GM18508 (cell line): ENCODE measurements around the gene KLF16.

ENCODE experiments used
- ATAC-seq: cut with Tn5 transposase; IDR thresholded peaks from one replicate; pipeline ENCODE4 v1.9.1; 2021; ENCODE audit warnings: moderate number of reproducible peaks; ENCODE audit not compliant: insufficient read depth, unreplicated experiment

KLF16 gene

DNA sequence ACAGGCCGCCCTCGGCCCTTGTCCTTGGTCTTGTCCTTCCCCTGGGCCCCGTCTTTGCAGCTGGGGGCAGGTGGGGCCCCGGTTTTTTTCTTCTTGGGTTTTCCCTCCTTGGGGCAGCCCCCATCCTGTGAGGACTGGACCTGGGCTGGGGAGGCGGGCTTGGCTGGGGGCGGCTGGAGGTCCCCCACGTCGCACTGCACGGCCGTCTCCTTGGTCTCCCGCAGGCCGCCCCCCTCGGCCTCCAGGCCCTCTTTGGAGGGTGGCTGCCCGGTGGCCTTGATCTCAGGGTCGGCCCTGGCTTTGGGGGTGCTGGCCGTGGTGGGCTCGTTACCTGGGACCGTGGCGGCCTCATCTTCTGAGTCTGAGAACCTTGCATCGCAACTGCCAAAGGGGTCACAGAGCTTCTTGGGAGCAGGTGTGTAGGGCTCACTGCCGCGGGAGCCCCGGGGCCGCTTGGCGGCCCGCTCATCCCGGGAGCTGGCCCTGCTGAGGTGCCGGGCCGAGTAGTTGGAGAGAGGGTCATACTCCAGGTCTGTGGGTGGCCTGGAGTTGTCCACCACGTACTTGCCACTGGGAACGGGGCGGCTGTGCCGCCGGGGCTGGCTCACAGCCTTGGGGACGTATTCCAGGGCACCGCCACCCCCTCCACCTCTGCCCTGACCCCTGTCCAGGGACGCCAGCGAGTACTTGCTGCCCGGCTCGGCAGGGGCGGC, 35.7 kb downstream of the KLF16 start:
- no peak for ATAC-seq

DNA sequence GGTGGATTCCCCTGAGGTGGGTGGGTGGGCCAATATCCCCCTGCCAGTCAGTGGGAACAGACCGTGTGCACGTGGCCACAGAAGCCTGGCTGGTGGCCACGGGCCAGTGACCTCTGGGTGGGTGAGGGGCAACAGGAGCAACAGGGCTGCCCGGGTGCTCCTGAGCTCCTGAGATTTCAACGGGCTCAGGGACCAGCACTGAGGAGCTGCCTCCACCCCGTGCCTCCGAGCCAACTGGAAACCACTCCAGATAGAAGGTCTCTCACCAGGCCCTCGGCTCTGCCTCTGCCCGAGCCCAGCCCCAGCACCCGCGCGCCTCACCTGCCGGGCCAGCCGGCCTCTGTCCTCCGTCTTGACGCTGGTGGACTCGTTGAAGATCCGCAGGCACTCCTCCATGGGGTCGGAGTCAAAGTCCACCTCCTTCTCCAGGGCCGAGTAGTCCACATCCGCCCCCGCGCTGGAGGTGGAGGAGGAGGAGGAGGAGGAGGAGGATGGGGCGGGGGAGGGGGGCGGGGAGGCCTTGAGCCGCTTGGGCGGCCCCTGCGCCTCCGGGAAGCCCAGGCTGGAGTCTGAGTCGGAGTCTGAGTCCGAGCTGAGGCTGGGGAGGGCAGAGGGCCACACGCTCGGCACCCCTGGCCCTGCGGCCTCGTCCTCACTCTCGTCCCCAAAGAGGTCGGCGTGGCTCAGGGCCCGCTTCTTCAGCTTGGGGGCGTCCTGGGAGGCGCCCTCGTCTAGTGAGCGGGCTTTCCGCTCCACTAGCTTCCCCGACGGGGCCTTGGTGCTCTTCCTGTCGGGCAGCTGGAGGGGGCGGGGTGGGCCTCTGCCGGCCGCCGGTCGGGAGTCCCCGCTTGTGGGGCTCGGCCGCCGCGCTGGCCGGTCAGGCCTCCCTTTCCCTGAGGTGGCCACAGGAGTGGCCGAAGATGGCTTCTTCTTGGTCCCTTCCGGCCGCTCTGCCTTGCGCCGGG, 36.5 kb downstream of the KLF16 start:
- ATAC-seq: no peak

DNA sequence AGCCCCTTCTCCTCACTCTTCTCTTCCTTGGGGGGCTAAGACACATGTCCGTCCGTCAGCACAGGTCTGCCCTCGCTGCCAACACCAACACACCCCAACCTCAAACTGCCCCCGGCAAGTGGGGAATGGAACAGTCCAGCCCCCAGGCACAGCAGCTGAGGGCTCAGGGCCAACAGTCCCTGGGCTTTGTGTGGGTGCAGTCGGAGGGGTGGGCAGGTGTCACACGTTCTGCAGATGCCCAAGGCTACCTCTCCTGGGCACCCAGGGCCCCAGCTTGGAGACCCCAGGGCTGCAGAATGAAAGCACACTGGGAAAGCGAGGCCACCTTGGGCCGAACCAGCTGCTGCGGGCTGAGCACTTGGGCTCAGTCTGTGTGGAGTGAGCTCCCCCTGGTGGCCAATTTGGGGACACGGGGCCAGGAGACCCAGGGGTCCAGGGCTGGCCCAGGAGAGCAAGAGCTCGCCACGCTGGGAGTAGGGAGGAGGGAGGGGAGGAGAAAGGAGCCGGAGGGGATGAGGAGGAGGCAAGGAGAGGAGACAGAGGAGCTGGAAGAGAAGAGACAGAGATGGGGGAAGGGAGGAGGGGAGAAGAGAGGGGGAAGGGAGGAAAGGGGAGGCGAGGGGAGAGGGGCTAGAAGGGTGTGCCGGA, 37.3 kb downstream of the KLF16 start:
- ATAC-seq: no peak

DNA sequence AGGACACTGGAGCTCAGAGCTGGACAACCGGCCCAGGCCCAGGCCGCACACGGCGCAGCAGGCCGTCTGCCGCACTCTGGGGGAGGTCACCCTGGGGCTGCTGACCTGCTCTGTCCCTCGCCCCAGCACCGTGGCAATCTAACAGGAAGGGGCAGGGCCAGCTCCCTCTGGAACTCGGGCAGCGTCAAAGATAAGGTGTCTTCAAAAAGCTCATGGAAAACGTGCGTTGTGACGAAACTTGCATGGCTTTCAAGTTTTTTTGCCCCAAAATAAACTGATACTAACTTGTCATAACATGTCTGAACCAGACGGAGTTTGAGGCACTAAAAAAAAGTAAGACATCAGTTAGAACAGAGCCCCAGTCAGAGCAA, 39.1 kb downstream of the KLF16 start:
- ATAC-seq: no peak

DNA sequence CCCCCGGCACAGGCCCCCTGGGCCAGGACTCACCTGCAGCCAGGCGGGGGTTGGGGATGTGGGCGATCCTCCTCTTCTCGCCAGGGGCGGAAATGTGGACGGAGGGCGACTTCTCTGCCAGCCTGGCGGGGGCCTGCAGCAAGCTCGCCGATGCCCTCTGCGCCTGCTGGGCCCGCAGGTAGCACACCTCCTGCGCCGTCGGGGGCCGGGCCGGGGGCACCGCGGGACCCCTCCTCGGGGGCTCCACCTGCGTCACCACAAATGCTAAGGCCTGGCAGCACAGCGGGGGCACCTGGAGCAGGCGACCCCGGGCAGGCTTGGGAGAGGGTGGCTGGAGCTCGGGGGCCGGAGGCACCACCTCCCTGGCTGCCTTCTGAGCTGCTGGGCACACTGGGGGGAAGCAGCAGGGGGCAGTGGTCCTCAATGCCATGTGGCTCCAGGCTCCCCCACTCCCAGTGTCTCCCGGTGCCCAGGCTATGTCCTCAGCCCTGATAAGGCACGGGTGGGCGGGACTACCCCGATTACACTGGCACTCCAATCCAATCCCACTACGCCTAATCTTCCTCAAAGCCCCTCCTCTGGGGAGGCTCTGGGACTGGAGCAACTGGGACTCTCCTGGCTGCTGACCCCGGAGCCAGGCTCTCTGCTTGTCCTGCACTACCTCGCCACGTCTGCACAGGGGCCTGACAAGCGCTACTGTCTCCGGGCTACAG, 39.7 kb downstream of the KLF16 start:
- no peak for ATAC-seq

DNA sequence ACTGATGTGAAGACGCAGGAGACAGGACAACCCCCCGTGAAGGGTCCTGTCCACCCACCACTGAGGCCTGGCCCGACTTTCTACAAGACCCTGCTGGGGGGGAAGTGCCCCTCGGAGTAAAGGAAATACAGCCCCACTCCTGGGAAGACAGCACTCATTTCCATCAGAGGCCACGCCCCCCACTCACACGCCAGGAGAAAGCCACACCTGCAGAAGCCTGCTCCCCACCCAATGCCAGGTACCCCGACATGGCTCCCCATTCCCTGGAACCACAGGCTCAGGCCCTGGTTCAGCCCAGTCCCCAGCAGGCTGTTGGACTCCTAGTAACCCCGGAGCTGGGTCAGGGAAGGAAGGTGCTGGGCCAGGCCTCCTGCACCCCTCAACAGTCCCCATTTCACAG, 40.4 kb downstream of the KLF16 start:
- no peak for ATAC-seq

DNA sequence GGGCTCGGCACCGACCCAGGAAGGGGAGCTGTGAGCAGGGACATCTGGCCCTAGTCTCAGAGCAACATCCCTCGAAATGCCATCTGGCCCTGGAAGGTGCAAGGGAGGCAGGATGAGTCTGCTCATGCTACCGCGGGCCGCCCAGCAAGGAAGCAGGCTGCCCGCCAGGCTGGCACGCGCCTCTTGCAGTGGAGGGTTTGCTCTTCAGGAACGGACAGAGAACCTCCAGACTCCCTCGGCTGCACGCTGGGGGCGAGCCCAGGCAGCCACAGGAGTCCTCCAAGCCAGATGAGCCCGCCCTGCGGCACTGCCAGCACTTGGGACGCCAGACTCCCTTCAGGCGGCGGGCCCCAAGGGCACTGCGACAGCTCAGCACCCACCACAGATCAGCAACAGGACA, 41.2 kb downstream of the KLF16 start:
- ATAC-seq: no peak

DNA sequence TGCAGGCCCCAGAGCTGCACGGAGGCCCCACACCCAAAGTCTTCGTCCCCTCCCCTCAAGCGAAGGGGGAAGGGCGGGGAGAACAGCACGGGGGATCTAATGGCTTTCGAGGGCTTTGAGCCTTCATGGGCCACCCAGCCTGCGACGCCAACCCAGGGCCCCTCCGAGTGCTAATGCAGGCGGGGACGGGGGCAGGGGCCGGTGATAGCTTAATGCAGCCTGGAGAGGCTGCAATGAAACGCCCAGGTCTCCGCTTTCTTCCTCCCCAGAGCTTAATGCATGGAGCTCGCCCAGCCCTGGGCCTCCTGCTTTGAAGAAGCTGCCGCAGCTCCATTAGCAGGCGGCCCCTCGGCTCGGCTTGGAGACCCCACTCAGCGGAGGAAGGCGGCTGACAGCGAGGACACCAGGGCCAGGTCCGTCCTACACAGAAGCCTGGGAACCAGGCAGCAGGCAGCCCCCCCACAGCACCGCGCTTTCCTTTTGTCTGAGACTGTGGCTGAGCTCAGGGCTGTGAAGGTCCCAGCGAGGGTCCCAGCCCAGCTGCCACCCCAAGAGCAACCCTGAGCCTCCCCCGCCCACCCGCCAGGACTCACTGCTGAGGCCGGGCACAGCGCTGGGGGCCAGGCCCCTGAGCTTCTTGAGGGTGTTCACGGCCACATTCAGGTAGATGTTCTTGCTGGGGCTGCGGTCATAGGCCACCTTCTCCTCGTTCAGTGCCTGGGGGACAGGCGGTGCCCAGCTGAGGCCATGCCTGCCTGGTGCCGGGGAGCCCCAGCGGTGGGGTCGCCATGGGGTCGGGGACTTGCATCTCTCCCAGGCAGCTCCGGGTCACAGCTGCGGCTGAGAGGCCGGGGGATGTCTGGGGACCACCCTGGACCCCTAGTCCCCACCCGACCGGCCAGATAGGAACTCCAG, 43.8 kb downstream of the KLF16 start:
- no peak for ATAC-seq

DNA sequence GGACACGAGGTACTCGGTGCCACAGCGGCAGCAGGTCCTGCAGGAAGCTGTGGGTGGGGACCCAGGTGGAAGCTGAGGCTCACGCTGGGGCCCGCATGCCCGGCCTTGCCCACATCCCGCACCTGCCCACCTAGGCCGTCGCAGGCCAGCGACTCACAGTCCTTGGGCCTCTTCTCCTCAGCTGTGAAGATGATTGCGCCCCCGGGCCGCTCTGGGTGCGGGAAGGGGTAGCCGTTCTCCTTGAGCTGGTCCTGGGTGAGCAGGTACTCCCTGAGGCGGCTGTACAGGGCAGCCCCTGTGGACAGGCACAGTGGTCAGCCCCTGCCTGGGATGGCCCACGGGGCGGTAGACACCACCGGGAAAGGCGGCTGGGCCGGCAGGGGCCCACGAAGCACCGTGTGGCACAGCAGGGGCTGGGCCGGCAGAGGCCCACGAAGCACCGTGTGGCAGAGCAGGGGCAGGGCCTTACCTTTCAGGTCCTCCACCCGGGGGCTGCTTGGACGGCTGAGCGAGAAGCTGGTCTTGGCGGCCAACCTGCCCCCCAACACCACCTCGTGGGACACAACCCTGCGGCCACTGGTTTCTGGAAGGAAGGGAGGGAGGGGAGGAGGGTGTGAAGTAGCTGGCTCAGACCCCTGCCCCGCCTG, 44.7 kb downstream of the KLF16 start:
- ATAC-seq: no peak

DNA sequence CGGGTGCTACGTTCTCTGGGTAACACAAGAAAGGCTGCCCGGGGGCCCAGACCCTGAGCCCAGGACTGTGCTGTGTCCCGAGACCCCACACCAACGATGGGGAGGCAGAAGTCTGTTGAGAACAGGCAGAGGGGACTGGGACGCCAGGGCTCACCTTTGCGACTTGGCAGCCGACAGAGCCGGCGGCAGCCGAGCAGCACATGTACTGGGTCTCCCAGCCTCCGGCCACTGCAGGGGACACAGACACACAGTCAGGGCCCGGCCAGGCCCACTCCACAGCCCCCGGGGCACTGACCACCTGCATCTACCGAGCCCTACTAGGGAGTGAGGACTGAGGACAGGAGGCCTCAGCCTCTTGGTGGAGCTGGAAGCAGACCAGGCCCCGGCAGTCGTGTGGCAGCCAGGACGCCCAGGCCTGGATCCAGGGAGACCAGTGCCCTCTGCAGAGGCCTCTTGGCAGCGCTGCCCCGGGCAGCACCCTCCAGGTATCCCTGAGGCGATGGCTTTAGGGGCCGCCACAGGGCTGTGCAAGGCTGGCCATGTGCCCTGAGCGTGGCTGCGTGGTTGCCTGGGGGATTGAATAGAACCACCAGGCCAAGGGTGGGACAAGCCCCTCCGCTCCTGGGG, 45.7 kb downstream of the KLF16 start:
- no peak for ATAC-seq

DNA sequence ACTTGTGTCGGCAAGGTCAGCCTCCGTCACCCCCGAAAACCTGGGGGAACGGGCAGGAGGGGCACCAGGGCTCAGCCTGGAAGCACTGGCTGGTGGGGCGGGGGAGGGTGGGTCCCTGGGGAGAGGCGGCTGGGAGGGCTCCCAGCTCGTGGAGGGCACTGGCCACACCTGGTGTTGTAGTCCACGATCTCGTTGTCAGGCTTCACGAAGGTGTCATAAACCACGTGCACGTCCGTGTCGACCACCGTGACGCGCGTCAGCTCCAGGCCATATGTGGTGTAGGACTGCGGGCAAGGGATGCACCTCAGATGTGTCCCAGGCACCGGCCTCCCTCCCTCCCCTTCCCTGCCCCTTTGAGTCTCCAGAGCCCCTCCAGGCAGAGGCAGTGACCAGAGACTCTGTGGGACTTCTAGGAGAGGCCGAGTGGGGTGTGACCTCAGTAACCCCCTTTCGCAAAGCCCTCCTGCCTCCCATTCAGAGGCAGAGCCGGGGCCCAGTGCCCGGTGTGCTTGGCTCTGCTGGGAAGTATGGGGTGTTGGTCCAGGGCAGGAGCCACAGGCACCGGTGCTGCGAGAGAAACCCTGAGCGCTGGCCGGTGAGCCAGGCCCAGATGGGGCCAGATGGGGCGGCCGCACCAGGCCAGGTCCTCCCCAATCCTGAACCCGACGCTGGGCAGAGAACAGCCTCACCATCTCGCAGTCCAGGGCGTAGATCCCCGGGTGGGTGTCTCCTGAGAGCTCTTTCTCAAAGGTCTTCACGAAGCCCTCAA, 46.7 kb downstream of the KLF16 start:
- no peak for ATAC-seq

DNA sequence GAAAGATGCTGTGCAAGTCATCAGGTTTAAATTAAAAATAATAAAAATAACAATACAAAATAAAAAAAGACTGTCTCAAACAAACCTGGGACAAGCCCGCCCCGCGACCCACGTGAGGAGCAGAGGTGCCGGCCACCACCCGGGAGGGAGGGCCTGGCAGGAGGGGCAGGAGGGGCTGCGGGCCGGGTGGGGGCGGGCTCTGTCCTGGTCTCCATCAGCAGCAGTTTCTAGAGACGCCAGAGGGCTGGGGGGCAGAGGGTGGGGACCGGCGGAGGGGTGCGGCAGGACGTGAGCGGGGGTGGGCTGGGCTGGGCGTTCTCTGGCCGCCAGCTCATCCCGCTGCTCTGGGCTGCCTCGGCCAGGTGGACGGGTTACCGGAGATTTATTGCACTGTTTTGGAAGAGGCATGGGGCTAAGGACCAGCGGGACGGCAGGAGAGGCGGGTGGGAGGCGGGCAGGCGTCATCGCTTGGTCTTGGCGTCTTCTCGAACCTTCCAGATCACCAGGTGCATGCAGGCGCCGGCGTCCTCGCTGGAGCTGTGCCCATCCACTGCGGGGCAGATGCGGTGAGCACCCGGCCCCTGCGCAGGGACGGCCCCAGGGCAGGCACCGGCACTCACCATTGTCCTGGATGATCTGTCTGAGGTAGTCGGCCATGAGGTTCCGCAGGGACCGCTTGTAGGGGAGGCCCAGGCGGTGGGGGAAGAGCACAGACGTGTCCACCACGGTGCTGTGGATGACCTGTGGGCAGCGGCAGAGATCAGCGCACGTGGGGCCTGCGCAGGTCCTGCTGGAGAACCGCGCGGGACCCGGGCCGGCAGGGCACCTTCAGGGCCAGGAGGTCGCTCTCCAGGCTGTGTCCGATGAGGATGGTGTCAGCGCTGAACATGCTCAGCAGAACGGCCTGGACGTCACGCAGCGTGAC, 47.5 kb downstream of the KLF16 start:
- no peak for ATAC-seq

DNA sequence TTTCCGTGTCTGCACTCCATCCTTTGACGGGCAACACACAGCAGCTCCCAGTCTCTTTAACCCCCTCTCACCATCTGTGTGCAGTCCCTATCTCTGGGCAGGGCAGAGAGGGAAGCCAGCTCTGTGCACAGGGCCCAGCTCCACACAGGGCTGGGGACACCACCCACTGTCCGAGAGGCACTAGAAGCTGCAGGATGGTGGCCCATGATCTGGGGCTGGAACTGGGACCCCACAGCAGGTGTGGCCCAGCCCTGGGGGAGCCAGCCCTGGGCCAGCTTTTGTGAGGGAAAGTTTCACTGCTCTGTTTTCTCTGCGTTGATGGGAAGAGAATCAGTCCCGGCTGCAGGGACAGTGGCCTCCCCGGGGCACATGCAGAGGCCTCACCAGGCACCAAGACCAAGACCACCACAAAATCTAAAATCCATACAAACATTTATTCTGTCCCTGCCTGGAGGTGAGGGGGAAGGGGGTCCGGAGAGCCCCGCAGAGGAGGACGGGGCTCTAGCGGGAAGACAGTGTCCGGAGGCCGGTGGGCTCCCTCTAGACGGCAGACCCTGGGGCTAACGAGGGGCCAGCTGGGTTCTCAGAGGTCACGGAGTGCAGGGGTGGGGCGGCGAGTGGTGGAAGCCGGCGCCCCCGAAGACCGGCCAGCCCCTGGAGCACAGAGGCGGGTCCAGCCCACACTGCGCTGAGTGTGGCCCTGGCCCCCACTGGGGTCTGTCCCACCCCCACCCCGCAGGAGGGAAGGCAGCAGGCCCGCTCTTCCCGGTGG, 48.4 kb downstream of the KLF16 start:
- ATAC-seq: no peak

DNA sequence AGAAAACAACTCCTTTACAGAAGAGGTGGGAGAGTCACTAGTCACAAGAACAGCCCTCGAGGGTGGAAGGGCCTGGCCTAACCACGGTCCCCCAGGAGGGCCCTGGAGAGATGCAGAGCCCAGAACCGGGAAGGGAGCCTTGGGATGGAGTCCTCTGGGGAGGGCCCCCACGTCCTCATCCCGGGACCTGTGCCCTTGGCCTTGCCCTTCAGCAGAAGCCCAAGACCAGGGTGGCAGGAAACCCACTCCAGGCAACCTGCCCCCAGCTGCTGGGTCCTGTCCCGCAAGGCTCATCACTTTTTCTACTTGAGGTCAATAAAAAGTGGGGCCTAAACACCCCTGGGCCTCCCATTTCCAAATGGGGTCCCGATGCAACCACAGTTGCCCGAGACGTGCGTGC, 49.0 kb downstream of the KLF16 start:
- ATAC-seq: no peak

DNA sequence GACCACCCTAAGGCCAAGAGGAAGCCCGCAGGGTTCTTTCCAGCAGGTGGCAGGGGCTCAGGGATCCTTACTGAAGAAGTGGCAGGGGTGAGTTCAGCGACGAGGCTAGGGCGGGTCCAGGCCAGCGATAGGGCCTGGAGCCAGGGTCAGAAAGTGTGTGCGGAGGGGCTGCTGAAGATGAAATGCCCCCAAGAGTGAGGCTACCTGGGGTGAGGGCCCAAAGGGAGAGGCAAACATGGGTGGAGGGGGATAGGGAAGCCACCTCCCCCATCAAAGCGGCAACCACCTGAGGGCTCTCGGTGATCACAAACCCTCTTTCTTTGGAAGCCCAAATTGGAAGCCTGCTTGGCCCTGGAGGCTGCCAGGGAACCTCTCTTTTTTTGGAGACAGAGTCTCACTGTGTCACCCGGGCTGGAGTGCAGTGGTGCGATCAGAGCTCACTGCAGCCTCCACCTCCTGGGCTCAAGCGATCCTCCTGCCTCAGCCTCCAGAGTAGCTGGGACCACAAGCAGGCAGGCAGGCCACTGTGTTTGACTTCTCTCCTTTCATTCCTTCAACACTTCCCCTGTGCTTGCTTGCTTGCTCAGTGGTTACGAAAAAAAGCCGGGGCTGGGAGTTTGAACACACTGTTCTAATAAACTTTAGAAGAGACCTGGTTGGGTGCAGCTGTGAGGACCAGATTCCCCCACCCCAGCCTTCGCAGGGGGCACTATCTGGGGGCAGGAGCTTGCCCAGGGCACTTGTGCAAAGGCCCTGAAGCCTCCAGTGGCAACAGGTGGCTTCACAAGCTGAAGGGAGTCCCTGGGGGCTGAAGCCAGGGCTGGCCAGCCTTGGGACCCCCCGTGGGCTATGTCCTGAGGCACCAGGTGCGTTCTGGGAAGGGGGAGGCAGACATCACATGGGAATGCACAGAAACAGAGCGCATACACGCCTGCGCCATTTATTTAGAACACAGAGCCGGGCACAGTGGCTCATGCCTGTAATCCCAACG, 49.9 kb downstream of the KLF16 start:
- no peak for ATAC-seq
